Subcutaneous adipose tissue (tissue), 4 donors: ENCODE results near the gene SMG6. TPM values are rescaled to one million over a fixed set of nuclear protein-coding genes. Genes with fewer than 3 reads are reported as not detected.

Experiments
- CTCF ChIP-seq: fragments of 450-650 bp; IDR thresholded peaks from one replicate; pipeline ENCODE4 v1.5.1; 2016; ENCODE audit warnings: low read depth, mild to moderate bottlenecking, control low read depth, antibody characterized with exemption, moderate library complexity
- total RNA-seq, 4 donors: library from RNA; depleted of rRNA; stranded (reverse); fragments of >200 nt; gene quantifications; one replicate each; pipeline ENCODE4 v1.1.0, GENCODE V29; 2016

The SMG6 gene
- total RNA-seq, 4 donors from 2014 or later: 14.5 to 50.7 (median 19.4) TPM

DNA sequence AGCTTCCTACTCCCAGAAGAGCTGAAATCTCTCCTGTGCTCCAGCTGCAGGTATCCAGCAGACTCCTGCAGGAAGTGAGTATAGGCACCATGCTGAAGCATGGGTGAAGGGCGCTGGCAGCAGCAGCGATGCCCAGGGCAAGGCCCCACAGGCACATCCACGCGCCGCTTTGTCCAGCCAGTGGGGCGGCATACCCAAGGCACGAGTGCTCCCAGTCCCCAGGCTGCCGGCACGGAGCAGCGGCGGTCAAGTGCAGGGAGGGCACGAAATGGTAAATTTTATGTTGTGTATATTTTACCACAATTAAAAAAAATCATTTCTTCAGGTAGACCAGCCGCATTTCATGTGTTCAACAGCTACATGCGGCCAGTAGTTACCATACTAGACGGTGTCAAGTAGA, 175.6 kb downstream of the SMG6 start:
- TF ChIP-seq CTCF: no peak

DNA sequence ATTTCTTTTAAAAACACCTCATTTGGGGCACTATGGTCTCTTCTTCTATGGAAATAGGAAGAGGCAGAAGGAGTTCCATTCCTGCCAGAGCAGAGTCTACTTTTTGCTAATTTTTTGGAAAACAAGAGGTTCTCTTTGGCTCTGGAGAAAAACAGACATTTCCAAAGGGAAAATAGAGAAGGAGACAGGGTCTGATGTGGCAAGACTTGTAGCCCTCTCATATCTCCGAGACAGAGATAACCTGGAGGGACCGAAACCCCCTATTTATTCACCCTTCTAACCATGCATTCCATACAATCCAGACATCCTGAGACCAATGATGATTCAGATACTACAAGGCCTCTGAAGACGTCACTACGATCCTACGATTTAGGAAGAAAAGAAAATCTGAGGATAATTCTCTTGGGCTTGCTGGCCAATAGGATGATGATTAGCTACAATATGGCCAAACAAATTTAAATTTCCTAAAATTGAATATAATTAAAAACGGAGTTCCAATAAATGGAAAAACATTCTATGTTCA, 178.5 kb downstream of the SMG6 start:
- TF ChIP-seq CTCF: no peak

DNA sequence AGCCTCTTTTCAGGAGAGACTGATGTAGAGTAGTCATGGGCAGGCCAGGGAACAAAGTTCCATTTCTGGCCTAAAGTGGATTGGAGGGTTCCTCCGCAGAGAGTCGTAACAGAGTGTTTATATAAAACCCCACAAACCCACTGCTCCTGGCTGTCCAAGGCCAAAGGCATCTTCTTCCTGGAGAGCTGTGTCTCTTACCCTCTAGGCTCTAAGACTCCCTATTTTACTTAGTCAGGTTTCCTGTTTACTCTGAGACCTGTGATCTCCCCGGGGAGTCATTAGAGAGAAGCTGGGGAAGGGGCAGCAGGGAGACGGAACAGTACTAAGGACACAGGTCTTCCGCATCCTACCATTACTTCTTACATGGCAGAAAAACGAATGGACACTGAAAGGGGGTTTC, 179.2 kb downstream of the SMG6 start:
- TF ChIP-seq CTCF: no peak

- no peak for TF ChIP-seq CTCF
These were observed 180.0 kb downstream of the SMG6 start for GRCh38 chr17:2123375-2124251.

DNA sequence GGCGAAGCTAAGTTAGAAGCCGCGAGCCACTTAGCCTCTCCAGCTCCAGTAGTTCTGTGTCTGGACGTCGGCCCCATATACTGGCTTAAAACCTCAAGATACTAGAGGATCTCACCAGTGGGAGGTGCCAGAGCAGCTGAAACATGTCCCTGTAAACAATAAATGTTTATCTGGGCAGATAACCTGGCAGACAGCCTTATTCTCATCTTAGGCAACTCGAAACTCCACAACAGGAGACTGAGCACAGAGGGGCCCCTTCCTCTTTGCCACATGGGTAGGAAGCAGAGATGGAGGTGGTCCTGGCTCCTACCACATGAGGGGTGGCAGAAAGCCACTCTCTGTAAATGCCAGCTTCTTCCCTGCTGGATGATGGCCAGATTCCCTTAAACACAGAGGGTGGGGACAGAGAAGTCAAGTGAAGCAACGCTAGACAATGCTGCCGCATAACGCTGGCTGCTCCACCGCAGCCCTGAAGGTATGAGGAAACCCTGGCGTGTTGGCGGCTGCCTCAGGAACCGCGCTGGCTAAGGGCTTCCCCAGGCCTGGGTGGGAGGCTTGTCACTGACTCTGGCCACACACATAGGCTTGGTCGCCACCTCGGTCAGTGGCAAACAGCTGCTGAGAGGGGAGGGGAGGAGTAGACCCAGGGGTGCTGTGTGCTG, 180.8 kb downstream of the SMG6 start:
- TF ChIP-seq CTCF: no peak

DNA sequence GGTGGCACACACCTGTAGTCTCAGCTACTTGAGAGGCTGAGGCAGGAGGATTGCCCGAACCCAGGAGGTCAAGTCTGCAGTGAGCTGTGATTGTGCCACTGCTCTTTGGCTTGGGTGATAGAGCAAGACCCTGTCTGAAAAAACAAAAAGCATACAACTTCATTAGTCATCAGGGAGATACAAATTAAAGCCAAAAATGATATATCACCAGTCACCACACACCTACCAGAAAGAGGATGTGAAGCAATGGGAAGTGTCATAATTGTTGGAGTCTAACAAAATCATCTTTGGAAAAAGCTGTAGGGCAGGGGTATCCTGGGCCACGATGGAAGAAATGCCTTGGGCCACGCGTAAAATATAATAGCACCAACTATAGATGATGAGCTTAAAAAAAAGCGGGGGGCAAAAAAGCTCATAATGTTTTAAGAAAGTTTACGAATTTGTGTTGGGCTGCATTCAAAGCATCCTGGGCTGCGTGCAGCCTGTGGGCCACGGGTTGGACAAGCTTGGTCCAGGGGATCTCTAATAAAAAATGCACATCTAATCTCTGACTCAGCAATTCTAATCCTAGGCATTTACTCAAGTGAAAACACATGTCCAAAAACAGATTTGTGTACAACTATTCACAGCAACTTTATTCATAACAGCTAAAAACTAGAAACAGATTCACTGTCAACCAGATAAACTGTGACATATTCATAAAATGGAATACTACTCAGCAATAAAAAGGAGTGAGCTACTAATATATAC, 182.8 kb downstream of the SMG6 start:
- no peak for TF ChIP-seq CTCF

GRCh38 chr17:2113279-2113622, 190.3 kb downstream of the SMG6 start:
- TF ChIP-seq CTCF: no peak
